ENCODE data around the gene MYL10. TPM values are rescaled to one million over a fixed set of nuclear protein-coding genes. Genes with fewer than 3 reads are reported as not detected.

The MYL10 gene
- total and polyA plus RNA-seq, 2 of the 8 experiments (the other 6 are each of a cell fraction or from before 2014, with no cell fraction given): 0.18 TPM; not detected in 1

- no peak for TF ChIP-seq CHD7 (IDR thresholded peaks at IDR 0.05; ENCODE audit: insufficient replicate concordance, low read length)
- no peak for TF ChIP-seq CTBP2 (IDR thresholded peaks at IDR 0.05; ENCODE audit: borderline replicate concordance, insufficient read depth, insufficient read length, low read length)
- no peak for TF ChIP-seq POU5F1 (IDR thresholded peaks at IDR 0.05; ENCODE audit: low read depth, low read length)
- TF ChIP-seq HDAC6 (IDR thresholded peaks at IDR 0.05; ENCODE audit: low read depth, low read length): no peak
Measured at GRCh38 chr7:101597941-101598340, 31.2 kb downstream of the MYL10 start (continued).
